ENCODE results near the gene NOTUM.
A peak's percentile ranks its signal among the peaks of the same experiment; 100 is the strongest.

The NOTUM gene

DNA sequence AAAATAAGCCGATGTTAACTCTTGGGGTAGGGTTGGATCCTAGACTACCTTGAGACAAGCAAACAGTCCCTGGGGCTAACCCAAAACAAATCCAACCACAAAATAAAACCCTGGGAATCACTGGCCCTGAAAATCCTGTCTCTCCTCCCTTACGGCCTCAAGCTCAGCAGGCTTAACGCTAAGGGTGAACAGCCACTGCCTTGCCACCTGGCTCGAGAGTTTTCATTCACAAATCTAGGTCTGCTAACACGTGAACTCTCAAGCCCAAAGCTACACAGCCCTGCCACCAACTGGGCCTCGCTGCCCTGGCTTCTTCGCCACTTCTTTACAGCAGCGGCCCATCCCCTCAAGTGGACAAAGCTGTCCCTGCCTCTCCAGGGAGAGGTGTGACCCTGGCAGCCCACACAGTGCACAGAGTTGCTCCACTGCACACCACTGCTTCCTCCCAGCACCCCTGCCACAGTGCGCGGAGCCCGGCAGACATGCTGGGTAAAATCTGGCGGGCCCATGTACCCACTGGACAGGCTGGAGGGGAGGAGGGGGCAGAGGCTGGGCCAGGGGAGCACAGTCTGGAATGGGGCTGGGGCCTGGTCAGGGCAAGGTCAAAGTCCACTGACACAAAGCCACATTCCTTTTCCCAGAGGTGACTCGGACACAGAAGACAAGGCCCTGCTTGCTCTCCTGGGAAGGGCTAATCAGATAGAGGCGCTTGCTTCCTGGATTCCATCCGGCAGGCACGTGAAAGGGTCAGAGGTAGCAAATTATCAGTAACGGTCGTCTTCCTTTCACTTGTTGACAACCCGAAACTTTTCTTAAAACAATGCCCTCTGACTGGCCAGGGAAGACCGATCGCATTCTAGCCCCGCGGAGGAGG, 50.8 kb downstream of the NOTUM start:
- peak overlapping the region; percentile 71 for H3K4me3 ChIP-seq (ENCODE audit: control insufficient read depth, low read depth, low read length)
- DNase-seq (ENCODE audit: low read depth): no peak
- TF ChIP-seq CTCF (conservative IDR thresholded peaks at IDR 0.05; ENCODE audit: control insufficient read depth, insufficient read depth, low read depth, low read length): no peak

GRCh38 chr17:81909231-81909630, 51.8 kb downstream of the NOTUM start:
- DNase-seq (ENCODE audit: low read depth): no peak
- H3K4me3 ChIP-seq (ENCODE audit: control insufficient read depth, low read depth, low read length): no peak overlapping the region
- TF ChIP-seq CTCF (conservative IDR thresholded peaks at IDR 0.05; ENCODE audit: control insufficient read depth, insufficient read depth, low read depth, low read length): no peak

GRCh38 chr17:81908793-81909192, 52.2 kb downstream of the NOTUM start:
- no peak overlapping the region for H3K4me3 ChIP-seq (ENCODE audit: control insufficient read depth, low read depth, low read length)

DNA sequence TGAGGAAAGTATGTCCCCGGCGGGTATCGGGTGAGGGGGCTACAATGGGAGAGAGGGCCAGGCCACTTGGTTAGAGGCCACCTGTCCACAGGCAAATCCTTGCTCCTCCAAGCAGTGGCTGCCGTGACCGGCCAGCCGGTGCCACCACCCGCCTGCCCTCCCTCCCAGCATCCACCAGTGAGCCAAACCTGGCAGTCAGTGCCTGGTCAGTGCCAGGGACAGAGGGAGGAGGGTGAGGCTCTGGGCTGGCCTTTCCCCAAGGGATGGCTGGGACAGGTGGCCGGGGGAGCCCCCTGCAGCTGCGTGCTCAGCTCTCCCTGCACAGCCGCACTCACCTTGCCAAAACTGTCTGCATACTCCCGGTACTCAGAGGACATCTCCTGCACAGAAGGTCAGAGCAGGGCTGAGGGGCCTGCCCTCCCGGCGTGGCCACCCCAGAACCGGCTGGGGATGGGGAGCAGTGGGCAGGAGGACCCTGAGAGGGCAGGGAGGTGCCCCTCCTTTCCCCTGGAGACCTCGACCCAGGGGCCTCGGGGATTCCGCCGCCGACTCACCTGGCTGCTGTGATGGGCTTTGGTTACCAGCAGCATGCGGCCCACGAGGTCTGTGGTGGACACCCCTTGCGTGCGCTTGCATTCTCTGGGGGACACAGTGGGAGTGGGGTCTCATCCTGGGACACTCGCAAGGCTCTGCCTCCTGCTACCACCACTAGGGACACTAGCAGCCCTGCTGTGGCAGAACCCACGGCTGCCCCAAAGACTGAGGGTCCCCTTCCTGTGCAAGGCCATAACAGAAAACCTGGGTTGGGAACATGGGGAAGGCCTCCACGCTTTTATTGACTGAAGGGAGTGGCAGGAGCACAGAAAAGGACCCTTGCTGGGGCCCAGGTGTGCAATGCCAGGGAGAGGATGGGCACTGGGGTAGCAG, 53.5 kb downstream of the NOTUM start:
- no peak for DNase-seq (ENCODE audit: low read depth)
- no peak for TF ChIP-seq CTCF (conservative IDR thresholded peaks at IDR 0.05; ENCODE audit: control insufficient read depth, insufficient read depth, low read depth, low read length)
- H3K4me3 ChIP-seq (ENCODE audit: control insufficient read depth, low read depth, low read length): no peak overlapping the region

More at GRCh38 chr17:81908793-81909192, 52.2 kb downstream of the NOTUM start:
- TF ChIP-seq CTCF (conservative IDR thresholded peaks at IDR 0.05; ENCODE audit: control insufficient read depth, insufficient read depth, low read depth, low read length): no peak
- DNase-seq (ENCODE audit: low read depth): no peak

GRCh38 chr17:81906476-81907218, 54.3 kb downstream of the NOTUM start:
- no peak for TF ChIP-seq CTCF (conservative IDR thresholded peaks at IDR 0.05; ENCODE audit: control insufficient read depth, insufficient read depth, low read depth, low read length)
- DNase-seq (ENCODE audit: low read depth): no peak
- no peak overlapping the region for H3K4me3 ChIP-seq (ENCODE audit: control insufficient read depth, low read depth, low read length)

DNA sequence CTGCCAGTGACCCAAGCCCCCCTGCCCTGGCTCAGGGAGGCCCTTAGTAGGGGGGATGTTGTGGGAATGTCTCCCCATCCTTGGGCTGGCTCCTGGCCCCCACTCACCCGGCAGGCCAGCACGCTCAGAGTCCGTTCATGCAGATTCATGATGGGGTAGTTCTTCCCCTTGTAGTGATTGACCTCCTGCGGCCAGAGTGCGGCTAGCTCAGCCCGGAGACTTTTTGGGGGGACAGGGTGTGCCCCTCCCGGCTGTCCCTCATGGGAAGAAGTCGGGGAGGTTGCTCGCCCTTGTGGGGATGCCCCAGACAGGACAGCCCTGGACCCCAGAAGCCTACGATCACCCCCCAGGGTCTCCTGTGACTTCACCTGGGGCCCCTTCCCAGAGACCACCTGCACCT, 55.0 kb downstream of the NOTUM start:
- no peak for TF ChIP-seq CTCF (conservative IDR thresholded peaks at IDR 0.05; ENCODE audit: control insufficient read depth, insufficient read depth, low read depth, low read length)
- no peak for DNase-seq (ENCODE audit: low read depth)
- no peak overlapping the region for H3K4me3 ChIP-seq (ENCODE audit: control insufficient read depth, low read depth, low read length)

All from fibroblast of mammary gland (primary cell).